Forelimb muscle (tissue), 1 donor: ENCODE data around the gene RASSF7. TPM values are rescaled to one million over a fixed set of nuclear protein-coding genes. Genes with fewer than 3 reads are reported as not detected.

ENCODE experiments used
- DNase-seq: peaks from one replicate; pipeline ENCODE4 v3.0.0-alpha.2; 2013; ENCODE audit warnings: low read depth
- polyA plus RNA-seq: library from polyadenylated mRNA; unstranded; fragments of 120-200 nt; gene quantifications from one replicate; pipeline ENCODE4 v1.2.1, GENCODE V29; 2013; ENCODE audit not compliant: insufficient read length

Gene RASSF7
- polyA plus RNA-seq, 1 donor = 1.8 TPM

DNA sequence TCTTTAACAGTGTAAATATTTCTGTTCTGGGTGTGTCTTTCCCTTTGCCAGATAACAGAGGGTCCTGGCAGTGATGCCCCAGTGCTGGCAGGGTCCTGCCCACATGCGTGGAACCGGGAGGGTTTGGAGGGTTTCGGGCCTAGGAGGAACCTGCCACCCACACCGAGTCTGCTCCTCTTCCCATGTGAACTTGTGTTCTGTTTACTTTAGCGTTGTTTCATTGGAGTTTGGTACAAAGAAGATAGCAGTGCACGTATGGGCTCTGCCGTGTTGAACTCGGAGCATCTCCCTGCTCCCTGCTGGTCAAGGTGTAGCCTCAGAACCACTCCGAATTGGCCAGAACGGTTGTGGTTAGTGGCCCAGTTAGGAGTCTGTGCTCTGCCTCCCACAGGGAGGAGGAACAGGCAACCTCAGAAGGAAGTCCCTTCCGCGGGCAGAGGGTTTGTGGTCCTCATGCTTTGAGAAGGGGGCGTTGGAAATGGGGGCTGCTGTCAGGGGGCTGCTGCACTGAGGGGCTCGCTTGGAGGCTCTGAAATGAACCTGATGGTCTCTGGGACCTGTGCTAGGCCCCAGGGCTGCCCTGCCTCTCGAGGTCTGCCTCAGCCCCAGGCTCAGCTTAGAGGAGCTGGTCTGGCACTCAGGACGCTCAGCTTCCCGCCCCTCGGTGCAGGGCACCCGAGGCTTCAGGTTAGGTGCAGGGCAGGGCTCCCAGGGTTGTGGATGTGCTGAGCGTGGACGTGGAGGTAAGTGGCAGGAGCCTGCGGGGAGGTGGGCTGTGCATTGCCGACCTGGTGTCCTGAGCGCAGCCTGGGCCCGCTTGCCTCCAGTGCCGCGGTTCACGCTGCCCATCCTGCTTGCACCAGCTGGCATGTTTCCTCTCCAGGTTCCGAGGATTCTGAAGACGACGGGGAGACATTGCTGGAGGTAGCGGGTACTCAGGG lies 25.9 kb downstream of the RASSF7 start:
- DNase-seq = no peak

DNA sequence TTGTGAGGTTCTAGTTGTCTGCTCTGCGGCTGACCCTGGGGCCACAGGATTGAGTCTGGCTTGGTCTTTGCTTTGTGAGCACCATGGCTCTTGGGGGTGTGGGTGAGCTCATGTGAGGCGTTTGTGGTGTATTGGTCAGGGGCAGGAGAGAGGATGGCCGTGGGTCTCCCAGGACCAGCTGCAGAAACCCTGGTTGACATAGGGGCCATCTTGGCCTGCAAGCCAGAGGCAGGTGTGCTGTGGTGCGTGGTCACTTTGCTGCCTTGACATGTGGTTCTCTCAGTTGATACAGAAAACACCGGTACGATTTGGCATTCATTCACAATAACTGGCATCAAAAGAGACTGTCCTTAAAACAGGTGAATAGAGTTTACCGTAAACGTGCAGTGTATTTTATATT lies 26.8 kb downstream of the RASSF7 start:
- DNase-seq = no peak

DNA sequence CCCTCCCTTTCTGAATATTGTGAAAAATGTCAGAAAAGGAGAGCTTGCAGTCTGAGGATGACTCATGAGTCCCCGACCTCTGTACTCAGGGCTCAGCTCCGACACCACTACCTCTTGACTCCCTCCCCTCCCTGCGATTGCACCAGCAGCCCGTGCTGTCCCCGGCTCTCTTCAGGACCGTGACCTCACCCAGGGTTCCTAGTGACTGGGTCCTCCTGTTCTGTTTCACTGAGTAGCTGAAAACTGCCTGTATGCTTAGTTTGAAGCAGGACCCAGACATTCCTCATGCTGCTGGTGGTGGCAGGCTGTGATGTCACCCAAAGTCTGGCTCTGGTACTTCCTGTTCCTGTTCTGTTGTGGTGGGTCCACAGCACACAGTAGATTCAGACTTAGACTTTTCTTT lies 27.2 kb downstream of the RASSF7 start:
- DNase-seq = no peak

DNA sequence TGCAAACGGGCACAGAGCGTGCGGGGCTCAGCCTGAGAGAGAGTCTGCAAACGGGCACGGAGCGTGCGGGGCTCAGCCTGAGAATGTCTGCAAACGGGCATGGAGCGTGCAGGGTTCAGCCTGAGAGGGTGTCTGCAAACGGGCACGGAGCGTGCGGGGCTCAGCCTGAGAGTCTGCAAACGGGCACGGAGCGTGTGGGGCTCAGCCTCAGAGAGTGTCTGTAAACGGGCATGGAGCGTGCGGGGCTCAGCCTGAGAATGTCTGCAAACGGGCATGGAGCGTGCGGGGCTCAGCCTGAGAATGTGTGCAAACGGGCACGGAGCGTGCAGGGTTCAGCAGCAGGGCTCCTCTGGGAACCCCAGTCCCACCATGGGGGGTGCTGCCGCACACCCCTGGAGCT lies 29.0 kb downstream of the RASSF7 start:
- DNase-seq = no peak

DNA sequence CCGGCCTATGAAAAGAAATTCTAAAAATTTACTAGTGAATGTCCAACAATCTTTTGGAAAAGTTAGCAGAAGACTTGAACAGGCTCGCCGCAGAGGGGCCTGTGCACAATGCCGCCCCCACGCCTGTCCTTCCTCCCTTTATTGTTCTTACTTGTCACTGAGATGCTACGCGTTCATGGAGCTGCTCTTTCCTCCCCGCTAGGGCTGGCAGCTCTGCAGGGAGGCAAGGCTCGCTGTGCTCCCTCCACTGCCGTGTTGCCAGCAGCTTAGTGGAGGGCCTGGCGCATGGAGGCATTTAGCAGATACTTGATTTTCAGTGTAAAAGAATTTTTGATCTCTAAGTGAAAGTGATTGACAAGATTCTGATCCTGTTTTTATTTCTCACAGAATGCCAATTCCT lies 30.2 kb downstream of the RASSF7 start:
- no peak for DNase-seq

DNA sequence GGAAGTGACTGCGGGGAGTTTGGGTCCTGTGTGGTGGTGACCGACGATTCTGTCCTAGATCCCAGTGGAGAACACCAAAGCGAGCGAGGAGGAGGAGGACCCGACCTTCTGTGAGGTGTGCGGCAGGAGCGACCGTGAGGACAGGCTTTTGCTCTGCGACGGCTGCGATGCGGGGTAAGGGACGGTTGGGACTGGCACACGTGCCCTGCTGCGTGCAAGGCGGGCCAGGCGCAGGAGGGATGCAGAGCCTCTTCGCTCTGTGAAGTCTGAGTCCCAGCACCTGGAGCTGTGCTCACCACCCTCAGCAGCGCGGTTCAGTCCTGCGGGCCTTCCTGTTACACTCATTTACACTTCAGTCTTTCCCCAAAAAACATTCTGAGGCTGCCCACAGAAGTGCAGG lies 31.7 kb downstream of the RASSF7 start:
- no peak for DNase-seq

DNA sequence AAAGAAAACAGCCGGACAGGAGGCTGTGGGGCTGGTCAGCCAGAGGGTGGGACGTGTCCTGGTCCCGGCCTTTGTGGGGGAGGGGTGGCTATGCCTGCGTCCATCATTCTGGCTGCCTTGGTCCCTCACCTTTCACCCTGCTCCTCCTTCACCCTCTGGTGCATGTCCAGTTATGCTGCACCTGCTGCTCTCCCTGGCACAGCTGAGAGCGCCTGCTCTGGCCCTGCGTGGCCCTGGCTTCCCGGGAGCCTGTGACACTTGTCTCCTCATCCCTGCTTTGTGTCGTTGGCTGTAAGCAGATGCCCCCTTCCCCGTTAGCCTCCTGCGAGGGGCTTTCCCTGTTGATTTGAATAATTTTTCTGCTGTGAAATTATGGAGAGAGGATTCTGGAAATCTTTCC lies 32.1 kb downstream of the RASSF7 start:
- no peak for DNase-seq

DNA sequence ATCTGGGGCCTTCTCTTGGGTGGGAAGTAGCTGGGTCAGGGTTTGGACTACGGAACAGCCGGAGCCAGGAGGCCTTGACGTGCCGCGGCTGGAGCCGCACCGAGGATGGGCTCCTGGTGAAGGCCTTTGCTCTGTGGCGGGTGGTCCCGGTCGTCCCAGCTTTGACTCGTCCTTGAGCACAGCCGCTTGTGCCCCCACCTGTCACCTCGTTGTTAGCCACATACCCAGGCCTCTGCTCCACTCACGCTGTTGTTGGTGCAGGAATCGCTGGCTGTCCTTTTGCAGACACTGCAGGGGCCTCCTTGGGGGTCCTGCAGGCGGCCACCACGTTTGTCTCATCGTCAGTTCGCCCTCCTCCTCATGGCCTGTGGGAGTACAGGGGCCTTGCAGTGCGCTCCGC lies 32.6 kb downstream of the RASSF7 start:
- no peak for DNase-seq

DNA sequence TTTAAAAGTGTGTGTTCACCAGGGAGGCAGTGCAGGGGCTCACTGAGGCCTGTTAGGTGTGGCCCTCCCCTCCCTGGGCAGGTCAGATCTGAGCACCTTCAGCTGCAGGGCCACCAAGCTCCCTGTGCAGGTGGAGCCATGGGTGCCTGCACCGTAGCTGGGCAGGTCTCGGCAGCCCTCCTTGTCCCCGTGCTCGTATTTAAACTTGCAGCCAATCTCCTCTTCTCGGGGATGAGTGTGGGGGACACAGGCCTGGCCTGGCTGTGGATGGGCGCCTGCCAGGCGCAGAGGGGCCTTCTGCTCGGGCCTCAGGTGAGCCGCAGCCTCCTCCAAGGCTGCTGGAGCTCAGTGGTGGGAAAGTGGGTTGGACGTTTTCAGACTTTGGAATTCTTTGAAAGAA lies 34.6 kb downstream of the RASSF7 start:
- DNase-seq = no peak

DNA sequence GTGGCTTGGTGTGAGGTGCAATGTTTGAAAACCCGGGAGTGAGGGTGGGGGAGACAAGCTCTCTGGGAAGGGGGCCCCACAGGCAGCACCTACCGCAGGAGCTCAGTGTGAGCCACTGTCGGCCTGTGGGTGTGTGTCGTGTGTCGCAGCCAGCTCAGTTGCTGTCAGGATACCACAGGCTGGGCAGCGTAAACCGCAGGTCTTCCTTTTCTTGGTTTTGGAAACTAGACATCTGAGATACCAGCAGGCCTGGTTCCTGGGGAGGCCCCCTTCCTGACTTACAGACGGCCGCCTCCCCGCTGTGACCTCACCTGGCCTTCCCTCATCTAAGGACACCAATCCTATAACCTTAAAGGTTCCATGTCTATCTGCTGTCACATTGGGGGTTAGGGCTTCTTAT lies 35.6 kb downstream of the RASSF7 start:
- DNase-seq = no peak

DNA sequence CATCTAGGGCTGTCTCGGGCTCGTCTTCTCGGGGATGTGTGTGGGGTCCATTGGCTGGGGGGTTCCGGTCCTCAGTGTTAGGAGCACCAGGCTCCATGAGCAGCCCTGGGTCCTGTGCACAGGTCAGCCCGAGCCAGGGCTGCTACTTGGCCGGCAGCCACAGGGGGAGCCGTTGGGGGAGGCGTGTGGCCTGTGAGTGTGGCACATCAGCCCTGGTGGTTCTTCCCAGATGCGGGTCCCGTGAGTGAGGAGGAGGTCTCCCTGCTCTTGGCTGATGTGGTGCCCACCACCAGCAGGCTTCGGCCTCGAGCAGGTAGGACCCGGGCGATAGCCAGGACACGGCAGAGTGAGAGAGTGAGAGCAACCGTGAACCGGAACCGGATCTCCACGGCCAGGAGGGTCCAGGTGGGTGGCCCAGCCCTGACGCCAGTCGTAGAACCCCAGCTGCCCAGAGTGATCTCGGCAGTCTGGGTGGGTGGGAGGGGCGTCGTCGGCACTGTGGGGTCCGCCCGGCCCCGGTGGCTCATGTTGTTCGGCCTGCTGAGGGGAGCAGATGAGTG lies 36.5 kb downstream of the RASSF7 start:
- no peak for DNase-seq

DNA sequence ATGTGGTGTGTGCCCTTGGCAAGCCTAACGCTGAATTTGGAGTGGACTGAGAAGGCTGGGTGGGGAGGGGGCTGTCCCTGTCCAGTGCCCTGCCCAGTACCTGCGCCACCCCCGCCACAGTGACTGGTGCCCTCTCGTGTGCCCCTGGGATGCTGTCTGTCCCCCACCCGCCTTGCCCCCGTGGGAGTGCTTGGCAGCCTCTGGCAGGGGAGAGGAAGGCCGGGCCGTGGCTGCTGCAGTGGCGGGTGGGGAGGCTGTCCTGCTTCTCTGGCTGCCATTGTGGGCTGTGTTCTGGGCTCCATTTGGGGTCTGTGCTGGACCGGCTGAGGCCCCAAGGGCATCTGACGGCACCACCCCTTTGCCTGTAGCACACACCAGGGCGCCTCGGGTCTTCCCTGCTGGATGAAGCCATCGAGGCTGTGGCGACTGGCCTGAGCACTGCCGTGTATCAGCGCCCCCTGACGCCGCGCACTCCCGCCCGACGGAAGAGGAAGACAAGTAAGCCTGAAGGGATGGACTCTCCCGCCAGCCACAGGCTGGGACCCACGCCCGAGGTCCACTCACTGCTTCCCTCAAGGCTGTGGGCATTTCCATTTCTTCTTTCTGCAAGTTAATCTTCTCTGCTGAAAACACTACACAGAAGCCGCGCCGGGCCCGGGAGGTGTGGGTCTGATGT lies 37.4 kb downstream of the RASSF7 start:
- no peak for DNase-seq

DNA sequence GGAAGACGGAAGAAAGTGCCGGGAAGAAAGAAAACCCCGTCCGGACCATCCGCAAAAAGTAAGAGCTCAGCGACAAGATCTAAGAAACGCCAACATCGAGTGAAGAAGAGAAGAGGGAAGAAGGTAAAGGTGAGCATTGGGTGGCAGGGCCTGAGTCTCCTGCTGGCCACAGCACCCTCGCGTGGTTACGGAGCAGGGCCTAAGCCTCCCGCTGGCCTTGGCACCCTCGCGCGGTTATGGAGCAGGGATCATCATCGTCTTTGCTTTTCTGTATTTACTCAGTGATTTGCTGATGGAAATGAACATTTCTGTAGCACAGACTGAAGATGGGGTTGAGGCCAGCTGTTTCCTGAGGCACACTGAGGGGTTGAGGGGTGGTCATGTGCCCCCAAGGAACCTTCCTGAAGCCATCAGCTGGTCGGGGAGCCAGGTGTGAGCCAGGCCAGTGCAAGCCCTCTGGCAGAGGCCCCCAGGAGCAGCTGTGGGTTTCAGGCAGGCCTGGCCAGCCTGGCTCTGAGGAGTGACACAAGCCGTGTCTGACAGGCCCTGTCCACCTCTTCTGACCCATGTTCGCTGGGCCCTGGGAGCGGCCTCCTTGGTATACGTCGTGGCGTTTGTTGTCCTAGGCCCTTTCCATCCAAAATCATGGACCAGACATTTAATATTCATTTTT lies 40.9 kb downstream of the RASSF7 start:
- DNase-seq = no peak

DNA sequence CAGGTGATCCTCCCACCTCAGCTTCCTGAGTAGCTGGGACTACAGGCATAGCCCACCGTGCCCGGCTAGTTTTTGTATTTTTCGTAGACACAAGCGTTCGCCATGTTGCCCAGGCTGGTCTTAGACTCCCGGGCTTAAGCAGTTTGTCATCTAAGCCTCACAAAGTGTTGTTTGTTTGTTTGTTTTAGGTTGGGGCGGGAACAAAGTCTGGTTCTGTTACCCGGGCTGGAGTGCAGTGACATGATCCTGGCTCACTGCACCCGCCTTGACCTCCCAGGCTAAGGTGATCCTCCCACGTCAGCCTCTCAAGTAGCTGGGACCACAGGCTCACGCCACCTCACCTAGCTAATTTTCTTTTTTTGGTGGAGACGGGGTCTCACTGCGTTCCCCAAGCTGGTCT lies 42.4 kb downstream of the RASSF7 start:
- no peak for DNase-seq

DNA sequence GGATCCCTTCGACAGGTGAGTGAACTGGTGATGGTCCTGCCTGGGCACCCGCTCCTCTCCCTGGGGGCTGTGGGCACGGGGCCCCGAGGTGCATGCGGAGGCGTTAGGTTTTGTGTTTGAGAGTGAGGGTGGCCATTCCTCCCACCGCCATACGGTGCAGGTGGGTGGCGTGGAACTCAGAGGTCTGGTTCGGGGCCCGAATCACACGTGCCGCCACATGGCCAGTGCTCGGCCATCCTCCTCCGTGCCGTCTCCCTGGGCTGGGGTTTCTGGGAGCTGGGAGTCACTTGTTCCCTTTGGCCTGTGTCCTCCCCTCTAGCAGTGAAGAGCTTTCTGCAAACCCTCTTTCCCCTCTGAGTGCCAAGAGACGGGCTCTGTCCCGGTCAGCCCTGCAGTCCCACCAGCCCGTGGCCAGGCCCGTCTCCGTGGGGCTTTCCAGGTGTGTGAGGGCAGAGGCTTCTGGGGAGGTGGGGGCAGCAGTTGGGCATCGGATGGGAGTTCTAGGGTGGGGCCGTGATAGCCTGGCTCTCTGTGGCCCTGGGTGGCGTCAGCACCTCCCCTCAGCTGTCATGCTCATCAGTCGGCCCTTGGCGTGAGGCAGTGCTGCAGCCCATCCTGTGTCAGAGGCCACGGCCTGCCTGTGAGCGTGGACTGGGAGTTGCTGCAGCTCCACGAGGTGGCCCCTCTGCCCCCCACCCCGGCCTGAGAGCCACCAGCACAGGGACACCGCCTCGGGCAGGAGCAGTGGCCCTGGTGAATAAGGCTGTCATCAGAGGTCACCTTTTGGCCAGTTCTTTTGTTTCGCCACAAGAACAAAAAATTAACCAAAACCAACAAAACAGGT lies 44.7 kb downstream of the RASSF7 start:
- no peak for DNase-seq

DNA sequence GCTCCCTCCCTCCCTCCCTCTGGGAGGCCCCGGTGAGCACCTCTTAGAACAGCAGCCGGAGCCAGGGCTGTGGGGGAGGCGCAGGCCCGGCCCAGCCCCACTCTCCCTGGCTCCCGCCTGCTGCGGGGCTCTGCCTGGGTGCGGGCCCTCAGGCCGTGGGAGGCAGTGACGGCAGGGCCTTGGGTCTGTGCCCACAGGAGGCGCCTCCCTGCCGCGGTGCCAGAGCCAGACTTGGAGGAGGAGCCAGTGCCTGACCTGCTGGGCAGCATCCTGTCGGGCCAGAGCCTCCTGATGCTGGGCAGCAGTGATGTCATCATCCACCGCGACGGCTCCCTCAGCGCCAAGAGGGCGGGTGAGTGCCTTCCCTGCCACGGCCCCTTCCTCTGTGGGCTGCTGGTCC lies 45.5 kb downstream of the RASSF7 start:
- DNase-seq = no peak

DNA sequence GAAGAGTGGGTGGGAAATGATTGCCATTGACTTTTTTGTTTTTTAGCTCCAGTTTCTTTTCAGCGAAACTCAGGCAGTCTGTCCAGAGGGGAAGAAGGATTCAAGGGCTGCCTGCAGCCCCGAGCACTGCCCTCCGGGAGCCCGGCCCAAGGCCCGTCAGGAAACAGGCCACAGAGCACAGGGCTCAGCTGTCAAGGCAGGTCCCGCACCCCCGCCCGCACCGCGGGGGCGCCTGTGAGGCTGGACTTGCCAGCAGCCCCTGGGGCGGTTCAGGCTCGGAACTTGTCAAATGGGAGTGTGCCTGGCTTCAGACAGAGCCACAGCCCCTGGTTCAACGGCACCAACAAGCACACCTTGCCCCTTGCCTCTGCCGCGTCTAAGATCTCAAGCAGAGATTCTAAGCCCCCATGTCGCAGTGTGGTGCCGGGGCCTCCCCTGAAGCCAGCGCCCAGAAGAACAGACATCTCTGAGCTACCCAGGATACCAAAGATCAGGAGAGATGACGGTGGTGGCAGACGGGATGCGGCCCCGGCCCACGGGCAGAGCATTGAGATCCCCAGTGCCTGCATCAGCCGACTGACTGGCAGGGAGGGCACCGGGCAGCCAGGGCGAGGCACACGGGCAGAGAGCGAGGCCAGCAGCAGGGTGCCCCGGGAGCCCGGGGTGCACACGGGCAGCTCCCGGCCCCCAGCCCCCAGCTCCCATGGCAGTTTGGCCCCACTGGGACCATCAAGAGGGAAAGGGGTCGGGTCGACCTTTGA lies 46.4 kb downstream of the RASSF7 start:
- DNase-seq = no peak

DNA sequence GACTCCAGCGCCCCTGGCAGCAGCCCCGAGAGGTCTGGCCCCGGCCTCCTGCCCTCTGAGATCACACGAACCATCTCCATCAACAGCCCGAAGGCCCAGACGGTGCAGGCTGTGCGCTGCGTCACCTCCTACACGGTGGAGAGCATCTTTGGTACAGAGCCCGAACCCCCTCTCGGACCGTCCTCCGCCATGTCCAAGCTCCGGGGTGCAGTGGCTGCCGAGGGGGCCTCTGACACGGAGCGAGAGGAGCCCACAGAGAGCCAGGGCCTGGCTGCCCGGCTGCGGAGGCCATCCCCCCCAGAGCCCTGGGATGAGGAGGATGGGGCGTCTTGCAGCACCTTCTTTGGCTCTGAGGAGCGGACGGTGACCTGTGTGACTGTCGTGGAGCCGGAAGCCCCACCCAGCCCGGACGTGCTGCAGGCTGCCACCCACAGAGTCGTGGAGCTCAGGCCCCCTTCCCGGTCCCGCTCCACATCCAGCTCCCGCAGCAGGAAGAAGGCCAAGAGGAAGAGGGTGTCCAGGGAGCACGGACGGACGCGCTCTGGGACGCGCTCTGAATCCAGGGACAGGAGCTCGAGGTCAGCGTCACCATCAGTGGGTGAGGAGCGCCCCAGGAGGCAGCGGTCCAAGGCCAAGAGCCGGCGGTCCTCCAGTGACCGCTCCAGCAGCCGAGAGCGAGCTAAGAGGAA lies 47.3 kb downstream of the RASSF7 start:
- no peak for DNase-seq

DNA sequence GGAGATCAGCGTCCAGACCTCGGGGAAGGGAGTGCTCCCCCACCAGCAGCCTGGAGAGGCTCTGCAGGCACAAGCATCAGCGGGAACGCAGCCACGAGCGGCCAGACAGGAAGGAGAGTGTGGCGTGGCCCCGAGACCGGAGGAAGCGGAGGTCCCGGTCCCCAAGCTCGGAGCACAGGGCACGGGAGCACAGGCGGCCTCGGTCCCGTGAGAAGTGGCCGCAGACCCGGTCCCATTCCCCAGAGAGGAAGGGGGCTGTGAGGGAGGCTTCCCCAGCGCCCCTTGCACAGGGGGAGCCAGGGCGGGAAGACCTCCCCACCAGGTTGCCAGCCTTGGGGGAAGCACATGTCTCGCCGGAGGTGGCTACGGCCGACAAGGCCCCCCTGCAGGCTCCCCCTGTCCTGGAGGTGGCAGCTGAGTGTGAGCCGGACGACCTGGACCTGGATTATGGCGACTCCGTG lies 48.1 kb downstream of the RASSF7 start:
- no peak for DNase-seq

DNA sequence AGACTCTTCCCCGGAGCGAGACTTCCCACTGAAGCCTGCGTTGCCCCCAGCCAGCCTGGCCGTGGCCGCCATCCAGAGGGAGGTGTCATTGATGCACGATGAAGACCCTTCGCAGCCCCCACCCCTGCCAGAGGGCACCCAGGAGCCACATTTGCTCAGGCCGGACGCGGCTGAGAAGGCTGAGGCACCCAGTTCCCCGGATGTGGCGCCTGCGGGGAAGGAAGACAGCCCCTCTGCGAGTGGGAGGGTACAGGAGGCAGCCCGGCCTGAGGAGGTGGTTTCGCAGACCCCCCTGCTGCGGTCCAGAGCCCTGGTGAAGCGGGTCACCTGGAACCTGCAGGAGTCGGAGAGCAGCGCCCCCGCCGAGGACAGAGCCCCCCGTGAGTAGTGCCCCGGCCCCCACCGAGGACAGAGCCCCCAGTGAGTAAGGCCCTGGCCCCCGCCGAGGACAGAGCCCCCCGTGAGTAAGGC lies 48.6 kb downstream of the RASSF7 start:
- DNase-seq = no peak
